ENCODE data around the gene RCAN1.

The RCAN1 gene

DNA sequence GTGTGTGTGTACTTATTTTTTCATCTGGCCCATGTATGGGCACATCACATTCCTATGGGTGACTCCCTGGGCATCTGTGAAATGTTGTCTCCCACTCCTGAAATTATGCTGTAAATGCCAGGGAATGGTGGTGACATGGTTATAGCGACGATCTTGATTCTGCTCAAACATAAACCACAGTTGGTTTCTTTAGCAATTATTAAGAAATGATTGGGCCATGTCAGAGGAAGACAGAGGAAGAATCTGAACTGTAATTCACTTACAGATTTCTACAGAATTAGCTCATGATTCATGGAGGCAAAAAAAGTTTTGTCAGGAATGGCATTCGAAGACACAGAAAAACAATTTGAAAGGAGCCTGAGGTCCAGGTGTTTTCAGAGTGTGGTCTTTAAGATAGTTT is 77.1 kb downstream of the RCAN1 start:
- Histone ChIP-seq H3K79me2 (ENCODE audit: control insufficient read depth, insufficient read depth, low read length, unreplicated experiment) (no peaks in the 10 kb centered on the region), H3K27ac (ENCODE audit: low read depth, low read length) (no peak overlapping the region), H3K36me3 (ENCODE audit: insufficient read depth, low read length) (no peaks in the 10 kb centered on the region), H3K27me3 (ENCODE audit: insufficient read depth, low read length) (no peaks in the 10 kb centered on the region), H3K4me3 (ENCODE audit: low read depth, low read length) (no peak overlapping the region), H3K4me1 (ENCODE audit: control insufficient read depth, insufficient read depth, low read length, unreplicated experiment) (peaks cover 10% of the 10 kb centered on the region), H2AFZ (ENCODE audit: low read length, unreplicated experiment) (no peak overlapping the region)

DNA sequence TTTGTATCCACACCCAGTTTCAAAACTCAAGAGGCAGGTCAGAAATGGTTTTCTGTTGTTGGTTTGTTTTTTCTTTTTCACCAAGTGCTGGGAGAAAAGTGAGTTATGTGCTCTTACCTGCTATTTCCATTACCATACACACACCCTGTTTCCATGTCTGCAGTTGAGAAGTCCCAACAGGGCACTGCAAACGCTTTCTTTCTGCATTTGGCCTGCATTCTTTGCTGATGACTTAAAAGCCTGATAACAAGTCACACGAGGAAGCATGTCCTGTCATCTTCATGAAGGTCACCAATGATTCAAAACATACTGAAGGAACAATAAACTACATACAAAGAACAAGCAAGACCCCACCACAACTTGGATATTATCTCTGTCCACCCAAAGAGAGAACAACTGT is 78.1 kb downstream of the RCAN1 start:
- Histone ChIP-seq H3K27me3 (ENCODE audit: insufficient read depth, low read length) (no peaks in the 10 kb centered on the region), H3K27ac (ENCODE audit: low read depth, low read length) (no peak overlapping the region)

GRCh38 chr21:34536311-34536710 is 78.6 kb downstream of the RCAN1 start:
- Histone ChIP-seq H3K4me3 (ENCODE audit: low read depth, low read length) (no peak overlapping the region), H3K79me2 (ENCODE audit: control insufficient read depth, insufficient read depth, low read length, unreplicated experiment) (no peaks in the 10 kb centered on the region), H3K36me3 (ENCODE audit: insufficient read depth, low read length) (no peaks in the 10 kb centered on the region), H3K4me1 (ENCODE audit: control insufficient read depth, insufficient read depth, low read length, unreplicated experiment) (peaks cover 10% of the 10 kb centered on the region), H3K27ac (ENCODE audit: low read depth, low read length) (no peak overlapping the region), H3K27me3 (ENCODE audit: insufficient read depth, low read length) (no peaks in the 10 kb centered on the region), H2AFZ (ENCODE audit: low read length, unreplicated experiment) (no peak overlapping the region)

More for the DNA sequence above, 78.1 kb downstream of the RCAN1 start:
- no peak overlapping the region for H3K4me3 ChIP-seq (ENCODE audit: low read depth, low read length)
- H2AFZ ChIP-seq (ENCODE audit: low read length, unreplicated experiment), result no peak overlapping the region
- no peaks in the 10 kb centered on the region for H3K79me2 ChIP-seq (ENCODE audit: control insufficient read depth, insufficient read depth, low read length, unreplicated experiment)
- H3K36me3 ChIP-seq (ENCODE audit: insufficient read depth, low read length), result no peaks in the 10 kb centered on the region
- H3K4me1 ChIP-seq (ENCODE audit: control insufficient read depth, insufficient read depth, low read length, unreplicated experiment), result peaks cover 10% of the 10 kb centered on the region

- no peak overlapping the region for H3K27ac ChIP-seq (ENCODE audit: low read depth, low read length)
- H3K4me1 ChIP-seq (ENCODE audit: control insufficient read depth, insufficient read depth, low read length, unreplicated experiment), result peaks cover 10% of the 10 kb centered on the region
- H2AFZ ChIP-seq (ENCODE audit: low read length, unreplicated experiment), result no peak overlapping the region
- no peaks in the 10 kb centered on the region for H3K79me2 ChIP-seq (ENCODE audit: control insufficient read depth, insufficient read depth, low read length, unreplicated experiment)
- H3K27me3 ChIP-seq (ENCODE audit: insufficient read depth, low read length), result no peaks in the 10 kb centered on the region
- no peak overlapping the region for H3K4me3 ChIP-seq (ENCODE audit: low read depth, low read length)
- H3K36me3 ChIP-seq (ENCODE audit: insufficient read depth, low read length), result no peaks in the 10 kb centered on the region
These were observed 79.0 kb downstream of the RCAN1 start for GRCh38 chr21:34535886-34536285.

GRCh38 chr21:34534522-34534921 is 80.4 kb downstream of the RCAN1 start:
- no peaks in the 10 kb centered on the region for H3K27me3 ChIP-seq (ENCODE audit: insufficient read depth, low read length)
- H2AFZ ChIP-seq (ENCODE audit: low read length, unreplicated experiment), result no peak overlapping the region
- H3K4me3 ChIP-seq (ENCODE audit: low read depth, low read length), result no peak overlapping the region
- no peak overlapping the region for H3K27ac ChIP-seq (ENCODE audit: low read depth, low read length)
- peaks cover 13% of the 10 kb centered on the region for H3K4me1 ChIP-seq (ENCODE audit: control insufficient read depth, insufficient read depth, low read length, unreplicated experiment)
- H3K36me3 ChIP-seq (ENCODE audit: insufficient read depth, low read length), result no peaks in the 10 kb centered on the region
- no peaks in the 10 kb centered on the region for H3K79me2 ChIP-seq (ENCODE audit: control insufficient read depth, insufficient read depth, low read length, unreplicated experiment)

- Histone ChIP-seq H3K27me3 (ENCODE audit: insufficient read depth, low read length) (no peaks in the 10 kb centered on the region), H3K36me3 (ENCODE audit: insufficient read depth, low read length) (no peaks in the 10 kb centered on the region), H3K27ac (ENCODE audit: low read depth, low read length) (no peak overlapping the region), H3K79me2 (ENCODE audit: control insufficient read depth, insufficient read depth, low read length, unreplicated experiment) (no peaks in the 10 kb centered on the region), H3K4me1 (ENCODE audit: control insufficient read depth, insufficient read depth, low read length, unreplicated experiment) (peaks cover 13% of the 10 kb centered on the region), H3K4me3 (ENCODE audit: low read depth, low read length) (no peak overlapping the region), H2AFZ (ENCODE audit: low read length, unreplicated experiment) (no peak overlapping the region)
These were observed 81.0 kb downstream of the RCAN1 start for GRCh38 chr21:34533938-34534337.

- Histone ChIP-seq H2AFZ (ENCODE audit: low read length, unreplicated experiment) (no peak overlapping the region), H3K27ac (ENCODE audit: low read depth, low read length) (no peak overlapping the region)
These were observed 83.5 kb downstream of the RCAN1 start for GRCh38 chr21:34531399-34531798.

GRCh38 chr21:34530261-34530660 is 84.7 kb downstream of the RCAN1 start:
- H3K27ac ChIP-seq (ENCODE audit: low read depth, low read length), result no peak overlapping the region
- no peak overlapping the region for H2AFZ ChIP-seq (ENCODE audit: low read length, unreplicated experiment)
- H3K4me3 ChIP-seq (ENCODE audit: low read depth, low read length), result no peak overlapping the region

More at GRCh38 chr21:34531399-34531798, 83.5 kb downstream of the RCAN1 start:
- Histone ChIP-seq H3K4me1 (ENCODE audit: control insufficient read depth, insufficient read depth, low read length, unreplicated experiment) (peaks cover 16% of the 10 kb centered on the region), H3K36me3 (ENCODE audit: insufficient read depth, low read length) (no peaks in the 10 kb centered on the region), H3K4me3 (ENCODE audit: low read depth, low read length) (no peak overlapping the region), H3K79me2 (ENCODE audit: control insufficient read depth, insufficient read depth, low read length, unreplicated experiment) (peaks cover under 1% of the 10 kb centered on the region), H3K27me3 (ENCODE audit: insufficient read depth, low read length) (no peaks in the 10 kb centered on the region)

DNA sequence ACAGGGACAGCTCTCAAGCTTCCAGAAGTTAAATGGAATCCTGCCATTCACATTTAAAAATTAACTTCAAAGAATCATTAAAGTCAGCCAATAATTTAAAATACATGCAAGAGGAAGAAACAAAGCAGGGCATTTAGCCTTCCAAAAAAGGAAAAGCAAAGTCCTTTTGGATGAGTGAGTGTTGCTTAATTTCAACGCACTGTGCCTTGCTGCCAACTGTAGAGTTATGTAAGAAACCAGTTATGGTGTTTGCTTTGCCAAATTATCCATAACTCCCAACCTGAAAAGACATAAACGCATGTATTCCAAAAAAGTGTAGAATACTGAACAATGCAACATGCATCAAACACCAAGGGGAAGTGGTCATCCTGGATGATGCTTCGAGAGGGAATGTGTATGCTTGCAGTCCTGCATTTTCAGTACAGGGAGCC is 86.8 kb downstream of the RCAN1 start:
- H3K4me3 ChIP-seq (ENCODE audit: low read depth, low read length), result no peak overlapping the region
- peak overlapping the region; percentile 94 for H3K27ac ChIP-seq (ENCODE audit: low read depth, low read length)
- no peaks in the 10 kb centered on the region for H3K36me3 ChIP-seq (ENCODE audit: insufficient read depth, low read length)
- peaks cover 23% of the 10 kb centered on the region for H3K4me1 ChIP-seq (ENCODE audit: control insufficient read depth, insufficient read depth, low read length, unreplicated experiment)
- no peaks in the 10 kb centered on the region for H3K27me3 ChIP-seq (ENCODE audit: insufficient read depth, low read length)
- peaks cover 26% of the 10 kb centered on the region for H3K79me2 ChIP-seq (ENCODE audit: control insufficient read depth, insufficient read depth, low read length, unreplicated experiment)
- H2AFZ ChIP-seq (ENCODE audit: low read length, unreplicated experiment), result no peak overlapping the region

More at GRCh38 chr21:34530261-34530660, 84.7 kb downstream of the RCAN1 start:
- Histone ChIP-seq H3K79me2 (ENCODE audit: control insufficient read depth, insufficient read depth, low read length, unreplicated experiment) (peaks cover 12% of the 10 kb centered on the region), H3K27me3 (ENCODE audit: insufficient read depth, low read length) (no peaks in the 10 kb centered on the region), H3K4me1 (ENCODE audit: control insufficient read depth, insufficient read depth, low read length, unreplicated experiment) (peaks cover 15% of the 10 kb centered on the region), H3K36me3 (ENCODE audit: insufficient read depth, low read length) (no peaks in the 10 kb centered on the region)

DNA sequence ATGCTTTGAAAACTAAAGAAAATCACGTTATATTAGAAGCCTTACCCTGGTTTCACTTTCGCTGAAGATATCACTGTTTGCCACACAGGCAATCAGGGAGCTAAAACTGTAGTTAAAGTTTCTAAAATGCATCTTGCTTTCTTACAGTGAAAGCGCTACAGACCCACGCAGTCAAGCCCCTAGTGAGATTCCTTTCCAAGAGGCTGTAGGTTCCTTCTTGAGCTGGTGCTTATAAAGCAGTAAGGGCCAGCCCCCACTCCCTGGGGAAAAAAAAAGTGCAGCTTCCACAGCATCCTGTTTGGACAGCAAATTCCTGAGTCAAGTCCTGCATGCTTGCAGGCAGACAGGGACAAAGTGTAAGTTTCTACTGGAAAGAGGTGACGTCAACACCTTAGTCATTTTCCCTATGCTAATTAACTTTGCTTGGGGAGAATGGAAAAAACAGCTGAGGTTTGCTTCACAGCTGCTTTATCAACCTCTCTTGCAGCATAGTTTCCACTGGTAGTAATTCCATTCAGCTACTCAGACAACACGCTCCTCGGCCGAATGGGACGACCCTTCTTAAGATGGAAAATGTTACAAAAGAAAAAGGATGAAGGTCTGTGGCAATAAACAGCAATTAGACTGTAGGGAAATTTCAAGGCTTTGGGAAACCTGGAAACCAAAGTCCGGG is 88.2 kb downstream of the RCAN1 start:
- Histone ChIP-seq H3K27me3 (ENCODE audit: insufficient read depth, low read length) (no peaks in the 10 kb centered on the region), H2AFZ (ENCODE audit: low read length, unreplicated experiment) (peak overlapping the region; percentile 43), H3K79me2 (ENCODE audit: control insufficient read depth, insufficient read depth, low read length, unreplicated experiment) (peaks cover 26% of the 10 kb centered on the region), H3K4me3 (ENCODE audit: low read depth, low read length) (peak overlapping the region; percentile 79), H3K36me3 (ENCODE audit: insufficient read depth, low read length) (no peaks in the 10 kb centered on the region), H3K4me1 (ENCODE audit: control insufficient read depth, insufficient read depth, low read length, unreplicated experiment) (peaks cover 23% of the 10 kb centered on the region), H3K27ac (ENCODE audit: low read depth, low read length) (peak overlapping the region; percentile 94)

- no peaks in the 10 kb centered on the region for H3K36me3 ChIP-seq (ENCODE audit: insufficient read depth, low read length)
- H3K4me1 ChIP-seq (ENCODE audit: control insufficient read depth, insufficient read depth, low read length, unreplicated experiment), result peaks cover 23% of the 10 kb centered on the region
- no peaks in the 10 kb centered on the region for H3K27me3 ChIP-seq (ENCODE audit: insufficient read depth, low read length)
- H3K4me3 ChIP-seq (ENCODE audit: low read depth, low read length), result peak overlapping the region; percentile 79
- peak overlapping the region; percentile 94 for H3K27ac ChIP-seq (ENCODE audit: low read depth, low read length)
- peaks cover 26% of the 10 kb centered on the region for H3K79me2 ChIP-seq (ENCODE audit: control insufficient read depth, insufficient read depth, low read length, unreplicated experiment)
- H2AFZ ChIP-seq (ENCODE audit: low read length, unreplicated experiment), result no peak overlapping the region
These were observed 88.7 kb downstream of the RCAN1 start for GRCh38 chr21:34526241-34526617.

Measured in ACC112 (cell line).